ENCODE data around the gene PARD3.

GRCh38 chr10:34295142-34295548 lies 520.0 kb downstream of the PARD3 start:
- no peak for TF ChIP-seq CTCF (IDR thresholded peaks at IDR 0.05)
- TF ChIP-seq POLR2A (IDR thresholded peaks at IDR 0.05): no peak
